NT2/D1 (cell line): ENCODE data around the gene LCE3E.

Experiments used
- YY1 ChIP-seq: IDR thresholded peaks from 2 replicates; pipeline ENCODE4 v1.6.1; 2011; ENCODE audit not compliant: insufficient read length, insufficient read depth
- ZNF274 ChIP-seq: IDR thresholded peaks from 2 replicates; pipeline ENCODE4 v1.6.1; 2011; ENCODE audit warnings: mild to moderate bottlenecking, low read depth, low read length

DNA sequence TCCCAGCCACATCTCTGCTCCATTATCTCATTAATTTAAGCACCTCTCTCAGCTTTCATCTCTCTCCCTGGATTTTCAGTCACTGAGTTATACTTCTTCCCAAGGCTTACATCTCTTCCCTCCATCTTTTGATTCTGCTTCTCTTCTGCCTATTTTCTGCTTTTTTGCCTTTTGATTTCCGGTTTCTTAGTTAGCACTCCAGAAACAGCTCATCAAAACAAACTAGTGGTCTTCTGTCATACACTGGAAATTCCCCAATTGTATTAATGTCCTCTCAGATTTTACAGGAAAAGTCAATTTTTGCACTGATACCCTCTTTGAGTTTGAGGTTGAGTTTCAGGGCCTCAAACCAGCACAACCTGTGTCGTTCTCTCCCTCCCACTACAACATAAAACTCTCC, 1.5 kb downstream of the LCE3E start:
- no peak for TF ChIP-seq YY1
- TF ChIP-seq ZNF274: no peak
